Measurements from ENCODE around the gene PBXIP1. TPM values are rescaled to one million over a fixed set of nuclear protein-coding genes. Genes with fewer than 3 reads are reported as not detected.
A peak's percentile ranks its signal among the peaks of the same experiment; 100 is the strongest.

Gene PBXIP1
- total RNA-seq, 1 experiment from 2014 or later: 21.6 TPM

DNA sequence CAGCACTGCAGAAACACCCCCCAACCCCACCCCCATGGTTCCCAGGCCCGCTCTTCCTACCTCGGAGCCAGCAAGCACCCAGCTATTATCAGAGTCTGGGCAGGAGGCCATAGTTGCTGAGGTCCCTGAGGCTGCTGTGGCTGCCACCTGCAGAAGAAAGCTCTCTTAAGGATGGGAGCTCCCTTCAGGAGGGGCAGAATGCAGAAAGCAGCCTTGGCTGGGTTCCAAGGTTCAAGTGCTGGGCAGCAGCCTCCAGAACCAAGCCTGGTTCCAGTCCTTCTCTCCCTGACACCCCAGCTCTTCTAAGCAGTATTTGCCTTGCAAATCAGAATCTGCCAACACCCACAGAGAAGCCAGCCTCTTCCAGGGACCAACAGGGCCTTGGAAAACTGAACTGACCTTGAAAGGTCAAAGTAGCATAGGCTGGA is 2.3 kb downstream of the PBXIP1 start:
- Mint-ChIP-seq H3K4me1 (peaks cover 48 to 53% of the 10 kb centered on the region in 2 experiments), H3K27ac (peak overlapping the region in 1 of 3 experiments; percentile 73; a peak in 1 of 7 replicates), H3K36me3 (ENCODE audit: insufficient read depth in 1 of 3, low read depth in 3 of 3) (peaks cover 5 to 17% (median 9%) of the 10 kb centered on the region in 3 experiments), H3K4me3 (peak overlapping the region in 1 of 2 experiments; percentile 60; a peak in 1 of 5 replicates), H3K9me3 (no peaks in the 10 kb centered on the region), H3K27me3 (ENCODE audit: low read depth) (no peaks in the 10 kb centered on the region)
- no peak overlapping the region for H2BK120ac ChIP-seq (ENCODE audit: low read depth, low read length, poor library complexity, severe bottlenecking)
- H3K4me2 ChIP-seq (ENCODE audit: insufficient read depth, insufficient read length, low read length): no peak overlapping the region
- no peak overlapping the region for H3K4ac ChIP-seq (ENCODE audit: low read depth, low read length)
- H3K9ac ChIP-seq (ENCODE audit: extremely low read depth, insufficient read length, low read length): no peak overlapping the region
- no peaks in the 10 kb centered on the region for H4K20me1 ChIP-seq (ENCODE audit: control insufficient read depth, insufficient read depth, insufficient read length)
- H3K27ac ChIP-seq (ENCODE audit: insufficient read length, low read depth, low read length): no peak overlapping the region
- H3K27me3 ChIP-seq (ENCODE audit: insufficient read depth, low read length): no peaks in the 10 kb centered on the region
- no peak overlapping the region for H2BK20ac ChIP-seq (ENCODE audit: low read depth, low read length, poor library complexity, severe bottlenecking)
- peaks cover 16% of the 10 kb centered on the region for H3K23me2 ChIP-seq (ENCODE audit: insufficient read length, low read depth, low read length, poor library complexity, severe bottlenecking)
- no peak overlapping the region for H3K23ac ChIP-seq (ENCODE audit: insufficient read length, low read depth, low read length)
- DNase-seq: no peak
- no peak overlapping the region for H4K5ac ChIP-seq (ENCODE audit: insufficient read length, low read depth, low read length)
- no peaks in the 10 kb centered on the region for H3K79me2 ChIP-seq (ENCODE audit: insufficient read depth, low read length)
- WGBS (ENCODE audit: extremely low coverage, insufficient read length, low lambda C conversion rate): no CpG with 5 or more reads among the region's 2 CpGs
- H4K8ac ChIP-seq (replicated peaks; ENCODE audit: insufficient read length, low read depth, low read length): no peak overlapping the region
- no peak overlapping the region for H3T11ph ChIP-seq (ENCODE audit: low read length)
- H3K9me3 ChIP-seq (ENCODE audit: control insufficient read depth, low read depth, low read length): no peaks in the 10 kb centered on the region
- no peak overlapping the region for H2BK5ac ChIP-seq (ENCODE audit: insufficient read length, low read length)
- no peak overlapping the region for H2BK12ac ChIP-seq (ENCODE audit: insufficient read length, low read depth, low read length)
- no peak overlapping the region for H3K18ac ChIP-seq (ENCODE audit: insufficient read length, low read depth, low read length)
- H3K14ac ChIP-seq (ENCODE audit: insufficient read depth, low read length): no peak overlapping the region
- TF ChIP-seq, protein P1, sequence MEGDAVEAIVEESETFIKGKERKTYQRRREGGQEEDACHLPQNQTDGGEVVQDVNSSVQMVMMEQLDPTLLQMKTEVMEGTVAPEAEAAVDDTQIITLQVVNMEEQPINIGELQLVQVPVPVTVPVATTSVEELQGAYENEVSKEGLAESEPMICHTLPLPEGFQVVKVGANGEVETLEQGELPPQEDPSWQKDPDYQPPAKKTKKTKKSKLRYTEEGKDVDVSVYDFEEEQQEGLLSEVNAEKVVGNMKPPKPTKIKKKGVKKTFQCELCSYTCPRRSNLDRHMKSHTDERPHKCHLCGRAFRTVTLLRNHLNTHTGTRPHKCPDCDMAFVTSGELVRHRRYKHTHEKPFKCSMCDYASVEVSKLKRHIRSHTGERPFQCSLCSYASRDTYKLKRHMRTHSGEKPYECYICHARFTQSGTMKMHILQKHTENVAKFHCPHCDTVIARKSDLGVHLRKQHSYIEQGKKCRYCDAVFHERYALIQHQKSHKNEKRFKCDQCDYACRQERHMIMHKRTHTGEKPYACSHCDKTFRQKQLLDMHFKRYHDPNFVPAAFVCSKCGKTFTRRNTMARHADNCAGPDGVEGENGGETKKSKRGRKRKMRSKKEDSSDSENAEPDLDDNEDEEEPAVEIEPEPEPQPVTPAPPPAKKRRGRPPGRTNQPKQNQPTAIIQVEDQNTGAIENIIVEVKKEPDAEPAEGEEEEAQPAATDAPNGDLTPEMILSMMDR (conservative IDR thresholded peaks at IDR 0.05): no peak
- no peak overlapping the region for H2AK5ac ChIP-seq (ENCODE audit: insufficient read length, low read length)
- no peaks in the 10 kb centered on the region for H3K79me1 ChIP-seq (ENCODE audit: insufficient read depth, low read depth, low read length, poor library complexity, severe bottlenecking)
- H3K56ac ChIP-seq (ENCODE audit: insufficient read length, low read depth, low read length): no peak overlapping the region
- H3K4me1 ChIP-seq (ENCODE audit: insufficient read depth, low read length): peaks cover 4% of the 10 kb centered on the region; the same call in 1 of the 2 replicates
- no peak overlapping the region for H4K91ac ChIP-seq (ENCODE audit: insufficient read length, low read depth, low read length)
- no peak overlapping the region for H2BK15ac ChIP-seq (ENCODE audit: low read depth, low read length)
- H2AFZ ChIP-seq (ENCODE audit: low read length): no peak overlapping the region

Data from H9 (cell line).